Esophagus squamous epithelium (tissue), 5 donors: ENCODE data around the gene RMDN2. TPM values are rescaled to one million over a fixed set of nuclear protein-coding genes. Genes with fewer than 3 reads are reported as not detected.
A peak's percentile ranks its signal among the peaks of the same experiment; 100 is the strongest.

Experiments
- DNase-seq: peaks from one replicate; lab custom pipeline; 2025; lab: John Stamatoyannopoulos, UW
- H3K27ac ChIP-seq, 4 donors: fragments of 200-600 bp; sonication (generic); one replicate each; pipeline ENCODE4 v1.5.1; 2016 to 2019; ENCODE audit warnings: mild to moderate bottlenecking in 1 of 4
- H3K27me3 ChIP-seq, 4 donors: fragments of 200-600 bp; sonication (generic); 1 replicate in 3 of 4; 2 replicates in 1 of 4; pipeline versions ENCODE4 v1.5.1 to v1.6.0; 2017 to 2021; ENCODE audit warnings: antibody characterized with exemption in 1 of 4
- H3K36me3 ChIP-seq, 3 donors: fragments of 200-600 bp; sonication (generic); one replicate each; pipeline ENCODE4 v1.5.1; 2016 to 2019
- H3K4me1 ChIP-seq, 3 donors: fragments of 200-600 bp; sonication (generic); one replicate each; pipeline ENCODE4 v1.5.1; 2017 to 2019
- H3K4me3 ChIP-seq, 4 donors: fragments of 200-600 bp; sonication (generic); 1 replicate in 3 of 4; 2 replicates in 1 of 4; pipeline ENCODE4 v1.5.1; 2016 to 2019; ENCODE audit warnings: mild to moderate bottlenecking in 2 of 4, moderate library complexity in 1 of 4
- H3K9me3 ChIP-seq, 3 donors: fragments of 200-600 bp; sonication (generic); one replicate each; pipeline ENCODE4 v1.5.1; 2016 to 2019
- CTCF ChIP-seq, 6 experiments: fragments of 450-650 bp in 4 of 6; fragments of 200-600 bp in 2 of 6; sonication (generic) in 2 of 6; IDR thresholded peaks; one replicate each; pipeline ENCODE4 v1.5.1; 2016 to 2019; ENCODE audit warnings: antibody characterized with exemption in 6 of 6, mild to moderate bottlenecking in 4 of 6, moderate library complexity in 4 of 6
- POLR2A ChIP-seq, 4 donors: fragments of 450-650 bp; IDR thresholded peaks; one replicate each; pipeline ENCODE4 v1.6.1; 2017; ENCODE audit warnings: antibody characterized with exemption in 4 of 4, mild to moderate bottlenecking in 4 of 4, moderate library complexity in 3 of 4
- WGBS, 2 donors: methylation state at CpG; one replicate each; pipeline ENCODE4 v1.1.5; 2018; 5-methylcytosine and 5-hydroxymethylcytosine counted together
- intact Hi-C: fragments of 100-400 bp; cut with DNase I; formaldehyde crosslinking; loops from one replicate; pipeline ENCODE4 v1.15.0; 2022
- total RNA-seq, 4 donors: library from RNA; depleted of rRNA; stranded (reverse); fragments of >200 nt; gene quantifications; one replicate each; pipeline ENCODE4 v1.1.0, GENCODE V29; 2016
- donor health status: DM: yes; HTN: yes; CAD: no.

Gene RMDN2
- total RNA-seq, 4 donors from 2014 or later = 3.4 to 7.8 (median 4.7) TPM

GRCh38 chr2:37971971-37972370 lies 46.9 kb downstream of the RMDN2 start:
- H3K4me1 ChIP-seq = peaks cover 0 to 4% (median 0%) of the 10 kb centered on the region in 3 donors

DNA sequence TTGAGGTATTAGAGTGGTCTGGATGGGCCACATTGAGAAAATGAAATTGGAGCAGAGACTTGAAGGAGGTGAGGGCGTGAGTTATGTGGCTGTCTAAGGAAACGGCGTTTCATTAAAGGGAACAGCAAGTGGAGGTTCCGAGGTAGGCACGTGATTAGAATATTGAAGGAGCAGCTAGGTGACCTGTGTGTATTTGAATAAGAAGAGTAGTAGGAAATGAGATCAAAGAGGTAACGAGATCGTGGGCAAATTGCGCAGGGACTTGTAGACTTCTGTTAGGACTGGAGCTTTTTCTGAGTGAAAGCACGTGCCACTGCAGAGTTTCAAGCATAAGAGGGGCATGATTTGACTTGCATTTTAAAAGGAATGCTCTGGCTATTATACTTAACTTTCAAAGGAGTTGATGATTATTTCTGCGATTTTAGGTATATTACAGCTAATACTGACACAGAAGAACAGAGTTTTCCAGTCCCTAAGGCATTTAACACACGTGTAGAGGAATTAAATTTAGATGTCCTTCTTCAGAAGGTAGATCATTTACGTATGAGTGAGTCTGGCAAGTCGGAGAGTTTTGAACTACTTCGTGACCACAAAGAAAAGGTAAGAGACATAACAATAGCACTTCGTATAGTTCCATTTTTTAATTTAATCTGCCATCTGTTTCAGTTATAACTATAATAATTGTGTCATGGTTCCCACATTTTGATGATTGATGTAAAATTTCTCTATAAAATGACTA lies 48.7 kb downstream of the RMDN2 start:
- H3K27ac ChIP-seq = no peak overlapping the region
- TF ChIP-seq POLR2A (IDR thresholded peaks at IDR 0.05) = no peak
- TF ChIP-seq CTCF (IDR thresholded peaks at IDR 0.05) = no peak

More at GRCh38 chr2:37971971-37972370, 46.9 kb downstream of the RMDN2 start:
- no peak for DNase-seq
- Histone ChIP-seq H3K36me3 (no peaks in the 10 kb centered on the region), H3K9me3 (no peaks in the 10 kb centered on the region), H3K27me3 (no peaks in the 10 kb centered on the region), H3K27ac (no peak overlapping the region), H3K4me3 (no peak overlapping the region)
- intact Hi-C loops = no loop called here
- 95 to 96% methylated on average over 1 of the region's 1 CpG for WGBS, 2 donors
- TF ChIP-seq CTCF (IDR thresholded peaks at IDR 0.05) = no peak
- no peak for TF ChIP-seq POLR2A (IDR thresholded peaks at IDR 0.05)

DNA sequence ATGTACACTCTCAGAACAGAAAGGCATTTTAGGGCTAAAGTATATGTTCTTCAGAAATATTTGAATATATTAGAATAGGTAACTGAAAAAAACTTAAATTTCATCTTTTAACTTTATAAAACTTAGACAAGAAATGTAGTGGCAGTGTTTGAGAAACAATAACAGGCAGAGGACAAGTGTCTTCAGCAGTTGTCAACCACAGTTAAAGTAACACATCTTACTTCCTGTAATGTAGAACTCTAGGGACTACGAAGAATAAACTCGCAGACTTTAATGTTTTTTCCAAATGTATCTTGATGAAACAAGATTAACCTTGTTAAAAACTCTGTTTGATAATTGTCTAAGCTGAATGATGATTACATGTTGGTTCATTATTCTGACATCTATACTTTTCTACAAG lies 50.7 kb downstream of the RMDN2 start:
- H3K27me3 ChIP-seq = no peaks in the 10 kb centered on the region
- no peak for DNase-seq
- WGBS, 2 donors = 81 to 89% methylated on average over 2 of the region's 2 CpGs
- no peak for TF ChIP-seq CTCF (IDR thresholded peaks at IDR 0.05)
- no peak for TF ChIP-seq POLR2A (IDR thresholded peaks at IDR 0.05)
- no peaks in the 10 kb centered on the region for H3K9me3 ChIP-seq
- H3K4me3 ChIP-seq = no peak overlapping the region
- peaks cover 0 to 4% (median 0%) of the 10 kb centered on the region in 3 donors for H3K4me1 ChIP-seq
- intact Hi-C loops = no loop called here
- H3K36me3 ChIP-seq = no peaks in the 10 kb centered on the region
- no peak overlapping the region for H3K27ac ChIP-seq

More for the DNA sequence above, 48.7 kb downstream of the RMDN2 start:
- H3K4me1 ChIP-seq = peaks cover 0 to 4% (median 0%) of the 10 kb centered on the region in 3 donors
- 41 to 57% methylated on average over 15 of the region's 15 CpGs for WGBS, 2 donors
- no peak for DNase-seq
- no peaks in the 10 kb centered on the region for H3K36me3 ChIP-seq
- H3K9me3 ChIP-seq = no peaks in the 10 kb centered on the region
- H3K27me3 ChIP-seq = no peaks in the 10 kb centered on the region
- peak overlapping the region in 3 of 4 donors; percentile 7 to 45 (median 19) for H3K4me3 ChIP-seq
- intact Hi-C loops = no loop called here

- 75 to 85% methylated on average over 1 of the region's 1 CpG for WGBS, 2 donors
- no peak overlapping the region for H3K27ac ChIP-seq
These were observed 51.3 kb downstream of the RMDN2 start for GRCh38 chr2:37976411-37976810.

GRCh38 chr2:37982147-37982582 lies 57.1 kb downstream of the RMDN2 start:
- TF ChIP-seq CTCF (IDR thresholded peaks at IDR 0.05) (peak; percentile 75 to 86 (median 78)), POLR2A (IDR thresholded peaks at IDR 0.05) (no peak)
- Histone ChIP-seq H3K9me3 (no peaks in the 10 kb centered on the region), H3K36me3 (no peaks in the 10 kb centered on the region), H3K4me3 (peak overlapping the region in 1 of 4 donors; percentile 49), H3K27me3 (no peaks in the 10 kb centered on the region), H3K4me1 (peaks cover 0 to 4% (median 0%) of the 10 kb centered on the region in 3 donors), H3K27ac (no peak overlapping the region)
- WGBS, 2 donors = 6 to 14% methylated on average over 3 of the region's 3 CpGs
- DNase-seq = no peak
- intact Hi-C loops = loop anchor here (5.0 kb wide), 1 partner anchor 290 kb away; no protein-coding TSS in a partner anchor

More at GRCh38 chr2:37976411-37976810, 51.3 kb downstream of the RMDN2 start:
- no peak for DNase-seq
- no peaks in the 10 kb centered on the region for H3K9me3 ChIP-seq
- H3K36me3 ChIP-seq = no peaks in the 10 kb centered on the region
- intact Hi-C loops = no loop called here
- no peaks in the 10 kb centered on the region for H3K27me3 ChIP-seq
- no peak for TF ChIP-seq POLR2A (IDR thresholded peaks at IDR 0.05)
- peaks cover 0 to 4% (median 0%) of the 10 kb centered on the region in 3 donors for H3K4me1 ChIP-seq
- no peak overlapping the region for H3K4me3 ChIP-seq
